Inflammatory macrophage treated with lipopolysaccharide for 4 hours (primary cell): Measurements from ENCODE around the gene PCDHGA3.
"Not testable (repeated sequence)": the region's sequence is repeated elsewhere in the genome, so short reads cannot be mapped to it uniquely, and the experiment has no call there.

ENCODE experiments used
- DNase-seq: peaks from one replicate; pipeline ENCODE4 v3.0.0-alpha.2; 2020

The PCDHGA3 gene

GRCh38 chr5:141343242-141343952 is at the start of gene PCDHGA3:
Gene PCDHGA3, plus strand, starts transcription at chr5:141343829. Its CDS starts 205 bp downstream, at chr5:141344034.
- no peak for DNase-seq

- no peak for DNase-seq
These were observed 45.3 kb upstream of the PCDHGA3 start for GRCh38 chr5:141298376-141298775.

GRCh38 chr5:141303756-141304155 is 39.9 kb upstream of the PCDHGA3 start, which contains the start of gene SLC25A2:
Gene SLC25A2, minus strand, starts transcription at chr5:141304049. Its CDS starts 184 bp downstream, at chr5:141303865.
- no peak for DNase-seq

GRCh38 chr5:141306630-141307029 is 37.0 kb upstream of the PCDHGA3 start:
- DNase-seq, result no peak

GRCh38 chr5:141313711-141314110 is 29.9 kb upstream of the PCDHGA3 start:
- DNase-seq, result no peak

- DNase-seq, result not testable (repeated sequence)
These were observed 26.7 kb upstream of the PCDHGA3 start for GRCh38 chr5:141316963-141317362.

- DNase-seq, result no peak
These were observed 24.4 kb upstream of the PCDHGA3 start for GRCh38 chr5:141319202-141319601.

GRCh38 chr5:141319699-141320098 is 23.9 kb upstream of the PCDHGA3 start:
- DNase-seq, result no peak

- DNase-seq, result peak; percentile 95
These were observed 23.1 kb upstream of the PCDHGA3 start, which contains the start of gene TAF7 for GRCh38 chr5:141320225-141321169. Gene TAF7, minus strand, starts transcription at chr5:141320784. Its CDS starts 740 bp downstream, at chr5:141320044.

- no peak for DNase-seq
These were observed 21.4 kb upstream of the PCDHGA3 start for GRCh38 chr5:141322261-141322660.

GRCh38 chr5:141326088-141326854 is 17.4 kb upstream of the PCDHGA3 start:
- DNase-seq, result peak; percentile 49

GRCh38 chr5:141328231-141328630 is 15.4 kb upstream of the PCDHGA3 start:
- DNase-seq, result no peak

- no peak for DNase-seq
These were observed 13.1 kb upstream of the PCDHGA3 start, which contains the start of gene PCDHGA1 for GRCh38 chr5:141330299-141331080. Gene PCDHGA1, plus strand, starts transcription at chr5:141330514.

- DNase-seq, result not testable (repeated sequence)
These were observed 11.1 kb upstream of the PCDHGA3 start for GRCh38 chr5:141332571-141332970.

GRCh38 chr5:141338538-141339306 is 4.9 kb upstream of the PCDHGA3 start, which contains the start of gene PCDHGA2:
Gene PCDHGA2, plus strand, starts transcription at chr5:141338760.
- no peak for DNase-seq

- not testable (repeated sequence) for DNase-seq
These were observed 2.8 kb upstream of the PCDHGA3 start for GRCh38 chr5:141340781-141341354.

- DNase-seq, result no peak
These were observed 856 bp upstream of the PCDHGA3 start for GRCh38 chr5:141342773-141343172.

- DNase-seq, result no peak
These were observed 379 bp downstream of the PCDHGA3 start for GRCh38 chr5:141343953-141344463.

- no peak for DNase-seq
These were observed 1.7 kb downstream of the PCDHGA3 start for GRCh38 chr5:141345327-141345726.

- not testable (repeated sequence) for DNase-seq
These were observed 2.4 kb downstream of the PCDHGA3 start for GRCh38 chr5:141346017-141346416.
